ENCODE results near the gene AGRN.
"Not testable (repeated sequence)": the region's sequence is repeated elsewhere in the genome, so short reads cannot be mapped to it uniquely, and the experiment has no call there.

The AGRN gene

DNA sequence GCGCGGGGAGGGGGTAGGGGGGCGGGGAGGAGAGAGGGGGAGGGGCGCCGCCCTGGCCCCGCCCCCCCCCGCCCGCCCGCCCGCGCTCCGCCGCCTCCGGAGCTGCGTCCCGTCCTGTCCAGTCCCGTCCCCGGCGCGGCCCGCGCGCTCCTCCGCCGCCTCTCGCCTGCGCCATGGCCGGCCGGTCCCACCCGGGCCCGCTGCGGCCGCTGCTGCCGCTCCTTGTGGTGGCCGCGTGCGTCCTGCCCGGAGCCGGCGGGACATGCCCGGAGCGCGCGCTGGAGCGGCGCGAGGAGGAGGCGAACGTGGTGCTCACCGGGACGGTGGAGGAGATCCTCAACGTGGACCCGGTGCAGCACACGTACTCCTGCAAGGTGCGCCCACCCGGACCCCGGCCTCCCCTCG is at the start of gene AGRN:
TSS of gene AGRN (plus strand) at position 121 of the 405 bp plus-strand sequence. CDS start at position 174, 53 bp downstream.
- peak within 1 kb of the TSS; percentile 89 for H3K4me3 ChIP-seq (ENCODE audit: low read length)
- no peak for TF ChIP-seq ZNF274 (IDR thresholded peaks at IDR 0.05; ENCODE audit: low read depth, low read length)

DNA sequence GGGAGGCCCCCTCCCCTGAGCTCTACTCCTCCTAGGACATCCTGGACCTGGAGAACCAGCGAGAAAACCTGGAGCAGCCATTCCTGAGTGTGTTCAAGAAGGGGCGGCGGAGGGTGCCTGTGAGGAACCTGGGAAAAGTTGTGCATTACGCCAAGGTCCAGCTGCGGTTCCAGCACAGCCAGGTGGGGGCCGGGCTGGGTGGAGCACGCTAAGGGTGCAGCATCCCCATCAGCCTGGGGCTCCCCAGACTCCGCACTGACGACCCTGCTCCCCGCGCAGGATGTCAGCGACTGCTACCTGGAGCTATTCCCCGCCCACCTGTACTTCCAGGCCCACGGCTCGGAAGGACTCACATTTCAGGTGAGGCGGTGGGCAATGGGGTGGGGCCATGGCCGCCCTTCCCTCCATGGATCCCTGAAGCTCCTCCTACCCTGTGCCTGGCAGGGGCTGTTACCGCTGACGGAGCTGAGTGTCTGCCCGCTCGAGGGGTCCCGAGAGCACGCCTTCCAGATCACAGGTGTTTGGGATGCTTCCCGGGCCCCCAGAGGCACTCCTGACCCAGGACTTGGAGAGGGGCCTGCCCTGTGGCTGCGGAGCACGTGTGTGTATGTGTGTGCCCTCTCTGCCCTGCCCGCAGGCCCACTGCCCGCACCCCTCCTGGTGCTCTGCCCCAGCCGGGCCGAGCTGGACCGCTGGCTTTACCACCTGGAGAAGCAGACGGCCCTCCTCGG is 49.5 kb upstream of the AGRN start:
- TF ChIP-seq ZNF274 (IDR thresholded peaks at IDR 0.05; ENCODE audit: low read depth, low read length) = no peak
- H3K4me3 ChIP-seq (ENCODE audit: low read length) = no peak overlapping the region

DNA sequence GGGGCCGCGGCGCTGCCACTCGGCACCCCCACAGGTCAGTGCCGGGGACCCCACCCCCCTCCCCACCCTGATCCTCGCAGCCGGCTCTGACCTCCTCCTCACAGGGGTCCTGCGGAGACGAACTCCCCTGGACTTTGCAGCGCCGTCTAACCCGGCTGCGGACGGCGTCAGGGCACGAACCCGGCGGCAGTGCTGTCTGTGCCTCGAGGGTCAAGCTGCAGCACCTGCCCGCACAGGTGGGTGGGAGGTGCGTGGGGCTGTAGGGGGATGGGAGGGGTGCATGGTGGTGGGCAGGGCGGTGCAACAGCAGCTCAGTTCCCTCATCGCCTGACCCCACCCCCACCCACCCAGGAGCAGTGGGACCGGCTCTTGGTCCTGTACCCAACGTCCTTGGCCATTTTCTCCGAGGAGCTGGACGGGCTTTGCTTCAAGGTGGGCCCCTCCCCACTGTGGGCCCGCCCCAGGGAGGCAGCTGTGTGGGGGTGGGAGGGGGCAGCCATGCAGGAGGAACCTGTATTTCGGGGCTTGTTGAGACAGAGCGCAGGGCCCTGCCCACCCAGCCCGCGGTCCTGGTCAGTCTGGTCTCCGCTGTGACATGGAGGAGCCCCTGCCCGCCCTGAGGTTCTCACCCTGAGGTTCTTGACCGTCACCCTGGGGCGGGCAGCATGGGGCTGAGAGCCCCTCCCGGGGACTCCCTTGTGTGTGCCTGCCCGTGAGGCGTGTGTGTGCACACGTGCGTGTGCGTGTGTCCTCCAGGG is 48.8 kb upstream of the AGRN start:
- no peak overlapping the region for H3K4me3 ChIP-seq (ENCODE audit: low read length)
- no peak for TF ChIP-seq ZNF274 (IDR thresholded peaks at IDR 0.05; ENCODE audit: low read depth, low read length)

DNA sequence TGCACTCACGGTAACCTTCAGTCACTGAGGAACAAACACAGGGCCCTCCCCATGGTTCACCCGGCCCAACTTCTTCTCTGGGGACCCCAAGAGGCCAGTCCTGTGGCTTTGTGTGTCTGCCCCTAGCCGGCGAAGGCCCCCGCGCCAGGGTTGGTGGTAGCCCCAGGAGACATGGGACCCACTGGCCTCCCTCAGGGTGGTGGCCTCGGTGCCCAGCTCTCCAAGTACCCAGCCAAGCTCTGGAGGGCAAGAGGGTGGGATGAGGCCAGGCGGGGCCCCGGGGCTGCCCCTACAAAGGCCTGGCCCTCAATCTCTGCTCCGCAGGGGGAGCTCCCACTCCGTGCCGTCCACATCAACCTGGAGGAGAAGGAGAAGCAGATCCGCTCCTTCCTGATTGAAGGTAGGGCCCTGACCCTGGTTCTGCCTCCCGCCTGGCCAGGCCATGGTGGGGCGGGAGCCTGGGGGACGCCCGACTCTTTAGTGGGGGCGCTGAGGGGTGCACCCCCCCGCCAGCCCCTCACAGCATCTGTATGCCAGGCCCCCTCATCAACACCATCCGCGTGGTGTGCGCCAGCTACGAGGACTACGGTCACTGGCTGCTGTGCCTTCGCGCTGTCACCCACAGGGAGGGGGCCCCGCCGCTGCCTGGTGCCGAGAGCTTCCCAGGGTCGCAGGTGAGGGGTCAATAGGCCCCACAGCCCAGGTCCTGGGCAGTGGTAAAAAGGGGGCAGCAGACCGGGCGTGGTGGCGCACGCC is 48.0 kb upstream of the AGRN start:
- H3K4me3 ChIP-seq (ENCODE audit: low read length) = no peak overlapping the region
- no peak for TF ChIP-seq ZNF274 (IDR thresholded peaks at IDR 0.05; ENCODE audit: low read depth, low read length)

DNA sequence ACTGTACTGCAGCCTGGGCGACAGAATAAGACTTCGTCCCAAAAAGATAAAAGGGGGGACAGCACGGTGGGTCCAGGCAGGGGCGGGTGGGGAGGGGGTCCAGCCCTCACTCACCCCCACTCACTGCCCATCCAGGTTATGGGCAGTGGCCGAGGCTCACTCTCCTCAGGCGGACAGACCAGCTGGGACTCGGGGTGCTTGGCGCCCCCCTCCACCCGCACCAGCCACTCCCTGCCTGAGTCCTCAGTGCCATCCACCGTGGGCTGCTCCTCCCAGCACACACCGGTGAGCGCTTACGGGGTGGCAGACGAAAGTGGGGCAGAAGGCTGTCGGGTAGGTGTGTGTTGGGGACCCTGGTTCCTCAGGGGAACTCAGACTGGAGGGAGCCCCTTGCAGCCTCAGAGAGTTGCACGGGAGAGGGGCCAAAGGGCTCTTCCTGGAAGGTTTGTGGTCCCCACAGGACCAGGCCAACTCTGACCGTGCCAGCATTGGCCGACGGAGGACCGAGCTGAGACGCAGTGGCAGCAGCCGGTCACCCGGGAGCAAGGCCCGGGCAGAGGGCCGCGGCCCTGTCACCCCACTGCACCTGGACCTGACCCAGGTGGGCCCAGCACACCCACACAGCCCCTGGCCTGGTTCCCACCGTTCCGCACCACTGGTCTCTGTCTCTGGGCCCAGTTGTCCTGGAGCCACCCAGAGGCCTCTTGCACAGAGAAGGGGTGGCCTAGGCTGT is 47.0 kb upstream of the AGRN start:
- TF ChIP-seq ZNF274 (IDR thresholded peaks at IDR 0.05; ENCODE audit: low read depth, low read length) = no peak
- H3K4me3 ChIP-seq (ENCODE audit: low read length) = no peak overlapping the region

DNA sequence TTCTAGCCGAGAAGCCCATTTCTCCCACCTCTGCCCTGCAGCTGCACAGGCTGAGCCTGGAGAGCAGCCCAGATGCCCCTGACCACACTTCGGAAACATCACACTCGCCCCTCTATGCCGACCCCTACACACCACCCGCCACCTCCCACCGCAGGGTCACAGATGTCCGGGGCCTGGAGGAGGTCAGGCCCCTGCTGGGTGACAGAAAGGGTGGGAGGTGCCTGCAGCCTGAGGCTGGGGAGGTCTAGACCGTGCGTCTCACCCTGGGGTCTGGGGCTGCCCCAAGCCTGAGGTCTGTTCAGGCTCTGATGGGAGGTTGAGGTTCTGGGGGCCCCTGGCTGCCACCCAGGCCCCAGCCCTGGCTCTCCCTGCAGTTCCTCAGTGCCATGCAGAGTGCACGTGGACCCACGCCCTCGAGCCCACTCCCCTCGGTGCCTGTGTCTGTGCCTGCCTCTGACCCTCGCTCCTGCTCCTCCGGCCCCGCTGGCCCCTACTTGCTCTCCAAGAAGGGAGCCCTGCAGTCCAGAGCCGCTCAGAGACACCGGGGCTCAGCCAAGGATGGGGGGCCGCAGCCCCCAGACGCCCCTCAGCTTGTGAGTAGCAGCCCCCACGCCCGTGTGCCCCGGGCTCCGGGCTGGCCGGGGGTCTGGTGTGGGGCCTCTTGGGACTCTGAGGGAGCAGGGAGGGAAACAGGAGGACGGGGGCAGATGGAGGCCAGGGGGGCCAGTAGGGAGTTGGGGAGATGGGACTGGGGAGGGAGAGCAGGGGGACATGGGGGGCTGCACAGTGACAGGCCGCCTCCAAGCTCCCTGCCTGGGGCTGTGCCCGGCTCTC is 46.2 kb upstream of the AGRN start:
- no peak overlapping the region for H3K4me3 ChIP-seq (ENCODE audit: low read length)
- no peak for TF ChIP-seq ZNF274 (IDR thresholded peaks at IDR 0.05; ENCODE audit: low read depth, low read length)

DNA sequence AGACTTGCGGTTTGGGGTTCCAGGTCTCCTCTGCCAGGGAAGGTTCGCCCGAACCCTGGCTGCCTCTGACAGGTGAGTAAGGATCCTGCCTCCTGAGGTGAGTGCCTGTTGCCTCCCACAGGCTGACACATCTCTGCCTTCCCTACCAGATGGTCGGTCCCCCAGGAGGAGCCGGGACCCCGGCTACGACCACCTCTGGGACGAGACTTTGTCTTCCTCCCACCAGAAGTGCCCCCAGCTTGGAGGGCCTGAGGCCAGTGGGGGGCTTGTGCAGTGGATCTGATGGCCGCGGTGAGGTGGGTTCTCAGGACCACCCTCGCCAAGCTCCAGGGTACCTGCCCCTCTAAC is 45.7 kb upstream of the AGRN start:
- H3K4me3 ChIP-seq (ENCODE audit: low read length) = no peak overlapping the region
- no peak for TF ChIP-seq ZNF274 (IDR thresholded peaks at IDR 0.05; ENCODE audit: low read depth, low read length)

DNA sequence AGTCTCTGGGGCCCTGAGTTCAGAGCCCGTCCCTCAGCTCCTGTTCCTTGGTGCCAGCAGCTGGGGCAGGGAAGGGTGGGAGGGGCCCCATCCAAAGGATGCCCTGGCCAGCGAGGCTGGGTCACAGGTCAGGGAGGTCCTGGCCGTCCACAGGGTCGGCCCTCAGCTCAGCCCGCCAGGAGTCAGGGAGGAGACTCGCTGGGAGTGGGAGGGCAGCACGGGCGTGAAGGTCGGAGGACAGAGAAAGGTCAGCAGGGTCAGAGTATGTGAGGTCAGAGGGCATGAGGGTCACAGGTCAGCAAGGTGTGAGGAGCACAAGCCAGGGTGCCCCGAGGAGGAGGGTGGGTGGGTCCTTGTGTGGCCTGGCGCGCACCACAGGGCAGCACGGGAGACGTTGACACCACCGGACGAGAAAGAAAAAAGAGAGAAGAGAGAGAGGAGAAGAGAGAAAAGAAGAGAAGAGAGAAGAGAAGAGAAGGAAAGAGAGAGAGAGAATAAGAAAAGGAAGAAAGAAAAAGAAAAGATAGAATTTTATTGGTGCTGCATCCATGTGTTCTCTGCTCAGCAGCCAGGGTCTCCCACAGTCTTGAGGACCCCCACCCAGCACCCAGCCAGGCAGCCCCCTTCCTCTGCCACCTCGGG is 45.1 kb upstream of the AGRN start:
- no peak for TF ChIP-seq ZNF274 (IDR thresholded peaks at IDR 0.05; ENCODE audit: low read depth, low read length)
- no peak overlapping the region for H3K4me3 ChIP-seq (ENCODE audit: low read length)

DNA sequence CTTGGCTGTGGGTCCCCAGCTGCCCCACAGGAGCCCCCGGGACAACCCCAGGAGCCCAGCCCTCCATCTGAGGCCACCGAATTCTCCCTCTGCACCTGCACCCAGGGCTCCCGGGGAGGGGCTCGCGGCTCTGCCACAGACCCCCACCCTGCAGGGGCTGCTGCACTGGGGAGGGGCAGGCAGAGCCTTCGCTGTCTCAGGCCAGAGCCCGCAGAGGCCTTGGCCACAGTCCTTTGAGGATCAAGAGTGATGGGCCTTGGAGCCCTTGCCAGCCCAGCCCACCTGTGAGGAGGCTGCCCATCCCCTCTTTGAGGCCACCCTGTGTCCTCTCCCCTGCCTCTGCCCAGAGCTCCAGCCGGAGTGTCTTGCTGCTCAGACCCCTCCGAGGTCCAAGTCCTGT is 44.6 kb upstream of the AGRN start:
- TF ChIP-seq ZNF274 (IDR thresholded peaks at IDR 0.05; ENCODE audit: low read depth, low read length) = no peak
- no peak overlapping the region for H3K4me3 ChIP-seq (ENCODE audit: low read length)

DNA sequence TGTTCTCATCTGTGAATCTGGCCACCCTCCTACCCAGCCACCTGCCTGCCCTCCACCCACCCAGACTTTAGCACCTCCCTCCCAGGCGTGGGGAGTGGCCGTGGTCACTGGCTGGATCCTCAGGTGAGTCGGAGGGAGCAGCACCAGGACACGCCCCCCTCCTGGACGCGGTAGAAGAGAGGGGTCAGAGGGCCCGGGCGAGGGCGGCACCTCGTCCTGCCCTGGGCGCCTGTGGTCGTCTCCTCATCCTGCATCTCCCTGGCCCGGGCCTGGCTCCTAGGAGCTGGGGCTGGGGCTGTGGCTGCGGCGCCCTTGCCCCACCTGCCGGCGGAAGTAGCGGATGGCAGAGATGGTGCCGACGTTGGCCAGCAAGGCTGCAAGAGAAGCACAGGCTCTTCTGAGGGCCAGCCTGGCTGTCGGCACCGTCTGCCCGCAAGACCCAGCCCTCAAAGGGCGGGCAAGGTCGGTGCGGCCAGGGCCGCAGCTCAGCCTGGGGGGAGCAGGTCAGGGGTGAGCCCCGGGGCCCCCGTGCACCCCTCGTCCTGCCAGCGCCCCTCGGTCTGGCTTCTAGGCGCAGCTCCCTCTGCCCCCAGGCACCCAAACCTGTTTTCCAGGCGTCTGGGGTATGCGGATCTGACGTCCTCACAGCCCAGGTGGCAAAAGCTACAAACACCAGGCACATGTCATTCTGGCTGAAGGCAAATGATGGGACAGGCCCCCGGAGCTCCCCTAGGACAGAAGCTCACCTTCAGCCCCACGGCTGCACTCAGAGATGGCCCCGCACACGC is 43.8 kb upstream of the AGRN start:
- no peak overlapping the region for H3K4me3 ChIP-seq (ENCODE audit: low read length)
- no peak for TF ChIP-seq ZNF274 (IDR thresholded peaks at IDR 0.05; ENCODE audit: low read depth, low read length)

DNA sequence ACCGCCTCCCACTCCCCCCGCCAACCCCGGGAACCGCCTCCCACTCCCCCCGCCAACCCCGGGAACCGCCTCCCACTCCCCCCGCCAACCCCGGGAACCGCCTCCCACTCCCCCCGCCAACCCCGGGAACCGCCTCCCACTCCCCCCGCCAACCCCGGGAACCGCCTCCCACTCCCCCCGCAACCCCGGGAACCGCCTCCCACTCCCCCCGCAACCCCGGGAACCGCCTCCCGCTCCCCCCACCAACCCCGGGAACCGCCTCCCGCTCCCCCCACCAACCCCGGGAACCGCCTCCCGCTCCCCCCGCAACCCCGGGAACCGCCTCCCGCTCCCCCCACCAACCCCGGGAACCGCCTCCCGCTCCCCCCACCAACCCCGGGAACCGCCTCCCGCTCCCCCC is 43.1 kb upstream of the AGRN start:
- not testable (repeated sequence) for H3K4me3 ChIP-seq (ENCODE audit: low read length)

DNA sequence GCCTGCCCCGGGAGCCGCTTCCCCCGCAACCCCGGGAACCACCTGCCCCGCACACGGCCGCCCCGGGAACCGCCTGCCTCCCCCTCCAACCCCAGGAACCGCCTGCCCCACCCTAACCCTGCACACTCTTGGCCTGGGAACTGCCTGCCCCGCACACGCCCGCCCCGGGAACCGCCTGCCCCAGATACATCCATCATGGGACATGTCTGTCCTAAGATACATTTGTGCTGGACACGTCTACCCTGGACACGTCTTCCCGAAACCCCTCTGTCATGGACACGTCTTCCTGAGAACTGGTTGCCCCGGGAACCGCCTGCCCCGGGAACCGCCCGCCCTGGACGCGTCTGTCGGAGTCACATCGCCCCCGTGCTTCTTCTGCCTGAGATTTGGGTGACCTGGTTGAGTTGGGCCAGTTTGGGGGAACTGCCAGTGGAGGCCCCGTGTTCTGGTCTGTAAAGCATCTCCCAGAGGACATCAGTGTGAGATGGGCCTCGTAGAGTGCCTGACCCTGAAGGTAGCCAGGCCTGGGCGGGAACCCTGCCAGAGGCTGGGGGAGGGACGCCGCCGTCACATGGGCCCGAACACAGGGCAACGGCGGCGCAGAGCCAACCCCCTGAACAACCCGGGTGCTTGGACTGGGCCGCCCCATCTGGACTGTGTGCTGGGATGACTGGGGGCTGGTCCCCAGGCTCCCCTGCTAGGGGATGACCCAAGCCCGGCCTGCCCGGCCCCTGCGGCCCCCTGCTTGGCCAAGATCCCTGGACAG is 41.7 kb upstream of the AGRN start:
- no peak for TF ChIP-seq ZNF274 (IDR thresholded peaks at IDR 0.05; ENCODE audit: low read depth, low read length)
- H3K4me3 ChIP-seq (ENCODE audit: low read length) = no peak overlapping the region

Data from GM08714 (cell line).